HCT116 (cell line): ENCODE data around the gene UBE3D. TPM values are rescaled to one million over a fixed set of nuclear protein-coding genes. Genes with fewer than 3 reads are reported as not detected.

Experiments
- ATAC-seq: fragments of 200-7000 bp; cut with Tn5 transposase; 2 replicates; pipeline ENCODE4 v1.9.1; 2020; ENCODE audit warnings: mild to moderate bottlenecking, moderate library complexity
- BruUV-seq: library from RNA; stranded (reverse); fragments of 400-500 nt; replicated peaks from 2 replicates; lab custom pipeline; 2021; lab: Mats Ljungman, UMichigan
- CTCF ChIA-PET: fragments of 300-600 bp; sonication (Branson Sonifier 250); formaldehyde crosslinking; loops from one replicate; lab custom pipeline; 2021; ENCODE audit warnings: antibody characterized with exemption; lab: Charles Lee
- POLR2A ChIA-PET: fragments of 300-600, 350-600 bp; sonication (Branson Sonifier 250); formaldehyde crosslinking; loops from one replicate; lab custom pipeline; 2021; ENCODE audit warnings: antibody characterized with exemption; lab: Charles Lee
- RAD21 ChIA-PET, 2 experiments: fragments of 300-600 bp; sonication (Branson Sonifier 250); formaldehyde crosslinking; loops; one replicate each; lab custom pipeline; 2023; ENCODE audit warnings: low total read pairs in 2 of 2; ENCODE audit not compliant: uncharacterized antibody in 2 of 2, unreplicated experiment in 2 of 2, low non-redundant PET in 1 of 2; lab: Charles Lee
- DNase-seq: peaks from one replicate; pipeline ENCODE4 v3.0.0-alpha.2; 2010; ENCODE audit warnings: low read depth, low spot score
- H2AFZ ChIP-seq: fragments of 200-600 bp; shearing (Covaris generic), sonication (generic); 2 replicates; pipeline ENCODE4 v1.6.1; 2017; ENCODE audit warnings: low read depth, mixed run types, mixed read lengths, antibody characterized with exemption, low read length; ENCODE audit not compliant: poor library complexity, severe bottlenecking
- H3K27ac ChIP-seq: 2 replicates; pipeline ENCODE4 v1.5.1; 2012; ENCODE audit warnings: low read depth, low read length
- H3K27me3 ChIP-seq: fragments of 200-600 bp; sonication (generic); 2 replicates; pipeline ENCODE4 v1.6.1; 2016; ENCODE audit warnings: mixed run types, low read length, mixed read lengths; ENCODE audit not compliant: insufficient read depth
- H3K36me3 ChIP-seq, 2 experiments: fragments of 200-500 bp in 1 of 2; fragments of 200-600 bp in 1 of 2; sonication (Bioruptor generic) in 1 of 2; sonication (generic) in 1 of 2; 2 replicates each; pipeline versions ENCODE4 v1.5.1 to v1.6.1; 2014 to 2016; ENCODE audit warnings: low read length in 2 of 2, inconsistent platforms in 1 of 2, mixed read lengths in 1 of 2, mixed run types in 1 of 2; ENCODE audit not compliant: insufficient read depth in 2 of 2, control insufficient read depth in 1 of 2
- H3K4me1 ChIP-seq, 2 experiments: fragments of 200-600 bp in 1 of 2; sonication (generic) in 1 of 2; 2 replicates each; pipeline versions ENCODE4 v1.5.1 to v1.6.1; 2012 to 2017; ENCODE audit warnings: low read length in 2 of 2, inconsistent platforms in 1 of 2, mild to moderate bottlenecking in 1 of 2, mixed read lengths in 1 of 2, mixed run types in 1 of 2, moderate library complexity in 1 of 2; ENCODE audit not compliant: insufficient read depth in 2 of 2, control insufficient read depth in 1 of 2
- H3K4me2 ChIP-seq: fragments of 200-600 bp; sonication (generic); 2 replicates; pipeline ENCODE4 v1.6.1; 2017; ENCODE audit warnings: mixed run types, low read length, mixed read lengths
- H3K4me3 ChIP-seq, 2 experiments: fragments of 200-600 bp in 1 of 2; sonication (generic) in 1 of 2; replicated peaks in 1 of 2; 2 replicates each; pipeline ENCODE4 v1.5.1; 2011 to 2016; ENCODE audit warnings: low read length in 2 of 2, control low read depth in 1 of 2, low read depth in 1 of 2, mild to moderate bottlenecking in 1 of 2, mixed read lengths in 1 of 2, mixed run types in 1 of 2
- H3K79me2 ChIP-seq: fragments of 200-600 bp; sonication (generic); 2 replicates; pipeline ENCODE4 v1.6.1; 2017; ENCODE audit warnings: mild to moderate bottlenecking, mixed run types, low read length, moderate library complexity, mixed read lengths; ENCODE audit not compliant: insufficient read depth
- H3K9ac ChIP-seq: fragments of 200-600 bp; sonication (generic); 2 replicates; pipeline ENCODE4 v1.6.1; 2016; ENCODE audit warnings: low read length, mixed read lengths
- H3K9me2 ChIP-seq: fragments of 200-600 bp; sonication (generic), shearing (Covaris generic); 2 replicates; pipeline ENCODE4 v1.6.1; 2017; ENCODE audit warnings: mixed run types, mild to moderate bottlenecking, moderate library complexity; ENCODE audit not compliant: insufficient read depth
- H3K9me3 ChIP-seq, 2 experiments: fragments of 200-500 bp in 1 of 2; fragments of 200-600 bp in 1 of 2; sonication (Bioruptor generic) in 1 of 2; sonication (generic) in 1 of 2; 2 replicates each; pipeline ENCODE4 v1.6.1; 2014 to 2017; ENCODE audit warnings: low read length in 2 of 2, mixed read lengths in 2 of 2, inconsistent platforms in 1 of 2, low read depth in 1 of 2, mild to moderate bottlenecking in 1 of 2, mixed run types in 1 of 2, moderate library complexity in 1 of 2; ENCODE audit not compliant: control insufficient read depth in 1 of 2, insufficient read depth in 1 of 2
- H4K20me1 ChIP-seq: fragments of 200-600 bp; sonication (generic), shearing (Covaris generic); 2 replicates; pipeline ENCODE4 v1.6.1; 2017; ENCODE audit warnings: mixed run types, mild to moderate bottlenecking, moderate library complexity; ENCODE audit not compliant: insufficient read depth
- CEBPB ChIP-seq: IDR thresholded peaks from 2 replicates; pipeline ENCODE4 v1.6.1; 2012; ENCODE audit warnings: low read depth
- ELF1 ChIP-seq: IDR thresholded peaks from 2 replicates; pipeline ENCODE4 v1.6.1; 2012; ENCODE audit warnings: low read depth, borderline replicate concordance
- EZH2 ChIP-seq: fragments of 200-600 bp; sonication (generic); IDR thresholded peaks from 2 replicates; pipeline ENCODE4 v1.6.1; 2017; ENCODE audit warnings: antibody characterized with exemption, mixed run types
- EZH2phosphoT487 ChIP-seq: fragments of 200-600 bp; IDR thresholded peaks from 2 replicates; pipeline ENCODE4 v1.6.1; 2018; ENCODE audit warnings: antibody characterized with exemption, borderline replicate concordance
- FOSL1 ChIP-seq: IDR thresholded peaks from 2 replicates; pipeline ENCODE4 v1.6.1; 2012; ENCODE audit warnings: low read depth
- JUND ChIP-seq: IDR thresholded peaks from 2 replicates; pipeline ENCODE4 v1.6.1; 2012
- POLR2A ChIP-seq: IDR thresholded peaks from 2 replicates; pipeline ENCODE4 v1.7.0; 2011; ENCODE audit warnings: borderline replicate concordance; ENCODE audit not compliant: insufficient read depth, insufficient read length; ENCODE audit errors: extremely low read depth
- POLR2AphosphoS5 ChIP-seq: IDR thresholded peaks from 2 replicates; pipeline ENCODE4 v1.6.1; 2011; ENCODE audit warnings: mild to moderate bottlenecking, low read depth, low read length, moderate library complexity
- RAD21 ChIP-seq: IDR thresholded peaks from 2 replicates; pipeline ENCODE4 v1.6.1; 2012; ENCODE audit warnings: low read depth, mild to moderate bottlenecking
- SIN3A ChIP-seq: IDR thresholded peaks from 2 replicates; pipeline ENCODE4 v1.6.1; 2012; ENCODE audit warnings: low read depth
- SP1 ChIP-seq: IDR thresholded peaks from 2 replicates; pipeline ENCODE4 v1.6.1; 2012; ENCODE audit warnings: low read depth
- SRF ChIP-seq: IDR thresholded peaks from 2 replicates; pipeline ENCODE4 v1.6.1; 2012; ENCODE audit warnings: low read depth
- TCF7L2 ChIP-seq: IDR thresholded peaks from 2 replicates; pipeline ENCODE4 v1.7.0; 2011; ENCODE audit warnings: borderline replicate concordance, inconsistent platforms; ENCODE audit not compliant: insufficient read depth, insufficient read length; ENCODE audit errors: extremely low read depth
- YY1 ChIP-seq: IDR thresholded peaks from 2 replicates; pipeline ENCODE4 v1.6.1; 2011; ENCODE audit warnings: low read length, low read depth, moderate library complexity, mild to moderate bottlenecking; ENCODE audit not compliant: insufficient replicate concordance; ENCODE audit errors: extremely low read depth
- ZNF274 ChIP-seq: fragments of 200-500 bp; sonication (Bioruptor generic); IDR thresholded peaks from 2 replicates; pipeline ENCODE4 v1.6.1; 2014; ENCODE audit warnings: mild to moderate bottlenecking, low read depth, low read length, inconsistent platforms
- intact Hi-C: fragments of 100-400 bp; cut with micrococcal nuclease; formaldehyde crosslinking; loops from 2 replicates; pipeline ENCODE4 v1.10.0; 2022
- total RNA-seq: library from RNA; stranded (reverse); gene quantifications from one replicate; pipeline ENCODE4 v1.2.1, GENCODE V29; 2021; ENCODE audit not compliant: unreplicated experiment
- TF ChIP-seq, protein P1 (sequence below): IDR thresholded peaks from 2 replicates; pipeline ENCODE4 v1.6.1; 2012
- TF ChIP-seq, protein P2 (sequence below): IDR thresholded peaks from 2 replicates; pipeline ENCODE4 v1.6.1; 2012
- TF ChIP-seq, protein P3 (sequence below), 3 experiments: fragments of 200-600 bp in 1 of 3; sonication (generic) in 1 of 3; IDR thresholded peaks in 2 of 3; conservative IDR thresholded peaks in 1 of 3; 2 replicates each; pipeline ENCODE4 v1.5.1; 2012 to 2017; ENCODE audit warnings: low read depth in 2 of 3, low read length in 2 of 3, antibody characterized with exemption in 1 of 3, borderline replicate concordance in 1 of 3, control low read depth in 1 of 3, mild to moderate bottlenecking in 1 of 3, mixed read lengths in 1 of 3, mixed run types in 1 of 3, moderate library complexity in 1 of 3; ENCODE audit not compliant: insufficient read depth in 1 of 3
- TF ChIP-seq, protein P4 (sequence below): IDR thresholded peaks from 2 replicates; pipeline ENCODE4 v1.6.1; 2011; ENCODE audit warnings: mild to moderate bottlenecking, low read length, moderate library complexity; ENCODE audit not compliant: insufficient replicate concordance; ENCODE audit errors: extremely low read depth

UBE3D gene
- total RNA-seq, 1 experiment from 2014 or later: 9.0 TPM

DNA sequence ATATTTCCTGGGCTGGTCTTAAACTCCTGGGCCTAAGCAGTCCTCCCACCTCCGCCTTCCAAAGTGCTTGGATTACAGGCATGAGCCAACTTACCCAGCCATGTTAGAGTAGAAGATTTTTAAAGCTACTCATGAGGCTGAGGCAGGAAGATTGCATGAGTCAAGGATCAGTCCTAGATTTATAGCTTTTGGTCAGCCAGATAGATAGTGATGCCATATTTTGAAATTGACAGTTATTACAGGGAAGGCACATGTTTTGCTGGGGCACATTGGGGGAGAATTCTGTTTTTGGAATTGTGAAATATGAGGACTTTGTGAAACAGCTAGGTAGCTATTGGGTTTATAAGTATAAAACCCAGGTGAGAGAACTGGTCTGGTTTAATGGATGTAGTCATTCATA is 42.7 kb upstream of the UBE3D start (continued):
- TF ChIP-seq YY1: no peak
- no peak for TF ChIP-seq SP1
- no peak for TF ChIP-seq RAD21
- TF ChIP-seq JUND: no peak
- TF ChIP-seq, protein P1, sequence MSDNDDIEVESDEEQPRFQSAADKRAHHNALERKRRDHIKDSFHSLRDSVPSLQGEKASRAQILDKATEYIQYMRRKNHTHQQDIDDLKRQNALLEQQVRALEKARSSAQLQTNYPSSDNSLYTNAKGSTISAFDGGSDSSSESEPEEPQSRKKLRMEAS: no peak

DNA sequence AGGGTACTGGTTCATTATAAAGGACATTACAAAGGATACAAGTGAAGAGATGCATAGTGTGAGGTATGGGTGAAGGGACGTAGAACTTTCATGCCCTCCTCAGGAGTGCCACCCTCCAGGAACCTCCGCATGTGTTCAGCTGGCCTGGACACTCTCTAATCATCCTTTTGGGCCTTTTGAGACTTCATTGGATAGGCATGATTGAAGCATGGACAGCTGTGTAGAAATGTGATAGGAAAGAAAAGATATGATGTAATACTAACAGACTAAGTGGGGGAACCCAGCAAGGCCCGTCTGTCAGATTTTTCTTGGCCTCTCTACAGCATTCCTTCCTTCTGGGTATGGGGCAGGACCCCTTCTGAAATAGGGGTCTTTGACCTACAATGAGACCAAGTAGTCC is 32.9 kb upstream of the UBE3D start:
- POLR2A ChIA-PET: no interaction called here

More for the DNA sequence above, 32.9 kb upstream of the UBE3D start:
- no peak for TF ChIP-seq POLR2AphosphoS5
- no peak for TF ChIP-seq EZH2phosphoT487
- TF ChIP-seq SRF: no peak
- TF ChIP-seq TCF7L2: no peak
- TF ChIP-seq, protein P1: no peak
- no peak for TF ChIP-seq CEBPB
- no peak for TF ChIP-seq FOSL1
- no peak for TF ChIP-seq ZNF274
- TF ChIP-seq ELF1: no peak
- no peak for TF ChIP-seq RAD21
- TF ChIP-seq, protein P2, sequence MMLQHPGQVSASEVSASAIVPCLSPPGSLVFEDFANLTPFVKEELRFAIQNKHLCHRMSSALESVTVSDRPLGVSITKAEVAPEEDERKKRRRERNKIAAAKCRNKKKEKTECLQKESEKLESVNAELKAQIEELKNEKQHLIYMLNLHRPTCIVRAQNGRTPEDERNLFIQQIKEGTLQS: no peak
- no peak for TF ChIP-seq EZH2
- no peak for TF ChIP-seq JUND
- TF ChIP-seq, protein P3, sequence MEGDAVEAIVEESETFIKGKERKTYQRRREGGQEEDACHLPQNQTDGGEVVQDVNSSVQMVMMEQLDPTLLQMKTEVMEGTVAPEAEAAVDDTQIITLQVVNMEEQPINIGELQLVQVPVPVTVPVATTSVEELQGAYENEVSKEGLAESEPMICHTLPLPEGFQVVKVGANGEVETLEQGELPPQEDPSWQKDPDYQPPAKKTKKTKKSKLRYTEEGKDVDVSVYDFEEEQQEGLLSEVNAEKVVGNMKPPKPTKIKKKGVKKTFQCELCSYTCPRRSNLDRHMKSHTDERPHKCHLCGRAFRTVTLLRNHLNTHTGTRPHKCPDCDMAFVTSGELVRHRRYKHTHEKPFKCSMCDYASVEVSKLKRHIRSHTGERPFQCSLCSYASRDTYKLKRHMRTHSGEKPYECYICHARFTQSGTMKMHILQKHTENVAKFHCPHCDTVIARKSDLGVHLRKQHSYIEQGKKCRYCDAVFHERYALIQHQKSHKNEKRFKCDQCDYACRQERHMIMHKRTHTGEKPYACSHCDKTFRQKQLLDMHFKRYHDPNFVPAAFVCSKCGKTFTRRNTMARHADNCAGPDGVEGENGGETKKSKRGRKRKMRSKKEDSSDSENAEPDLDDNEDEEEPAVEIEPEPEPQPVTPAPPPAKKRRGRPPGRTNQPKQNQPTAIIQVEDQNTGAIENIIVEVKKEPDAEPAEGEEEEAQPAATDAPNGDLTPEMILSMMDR (IDR thresholded peaks at IDR 0.05 in 2 of 3, conservative IDR thresholded peaks at IDR 0.05 in 1 of 3; ENCODE audit: borderline replicate concordance in 1 of 3, insufficient read depth in 1 of 3, low read depth in 2 of 3, low read length in 2 of 3): no peak
- TF ChIP-seq, protein P4, sequence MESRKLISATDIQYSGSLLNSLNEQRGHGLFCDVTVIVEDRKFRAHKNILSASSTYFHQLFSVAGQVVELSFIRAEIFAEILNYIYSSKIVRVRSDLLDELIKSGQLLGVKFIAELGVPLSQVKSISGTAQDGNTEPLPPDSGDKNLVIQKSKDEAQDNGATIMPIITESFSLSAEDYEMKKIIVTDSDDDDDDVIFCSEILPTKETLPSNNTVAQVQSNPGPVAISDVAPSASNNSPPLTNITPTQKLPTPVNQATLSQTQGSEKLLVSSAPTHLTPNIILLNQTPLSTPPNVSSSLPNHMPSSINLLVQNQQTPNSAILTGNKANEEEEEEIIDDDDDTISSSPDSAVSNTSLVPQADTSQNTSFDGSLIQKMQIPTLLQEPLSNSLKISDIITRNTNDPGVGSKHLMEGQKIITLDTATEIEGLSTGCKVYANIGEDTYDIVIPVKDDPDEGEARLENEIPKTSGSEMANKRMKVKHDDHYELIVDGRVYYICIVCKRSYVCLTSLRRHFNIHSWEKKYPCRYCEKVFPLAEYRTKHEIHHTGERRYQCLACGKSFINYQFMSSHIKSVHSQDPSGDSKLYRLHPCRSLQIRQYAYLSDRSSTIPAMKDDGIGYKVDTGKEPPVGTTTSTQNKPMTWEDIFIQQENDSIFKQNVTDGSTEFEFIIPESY: no peak
- TF ChIP-seq POLR2A: no peak
- TF ChIP-seq SIN3A: no peak
- intact Hi-C loops: no loop called here
- Histone ChIP-seq H3K4me2 (no peak overlapping the region), H3K9me3 (no peaks in the 10 kb centered on the region), H3K4me3 (no peak overlapping the region), H3K79me2 (no peaks in the 10 kb centered on the region), H3K9ac (no peak overlapping the region), H3K4me1 (no peaks in the 10 kb centered on the region), H3K27ac (no peak overlapping the region), H3K36me3 (no peaks in the 10 kb centered on the region), H4K20me1 (no peaks in the 10 kb centered on the region), H3K27me3 (no peaks in the 10 kb centered on the region), H2AFZ (no peak overlapping the region), H3K9me2 (no peaks in the 10 kb centered on the region)
- no peak for DNase-seq
- BruUV-seq: no TSS peak
- ChIA-PET CTCF (no interaction called here), RAD21 (no interaction called here)
- no peak for ATAC-seq
